Spleen (tissue), 7 donors: ENCODE results near the gene NFKBIL1.

Source experiments
- POLR2A ChIP-seq, 3 donors: fragments of 450-650 bp; IDR thresholded peaks; one replicate each; pipeline ENCODE4 v1.5.1; 2017; ENCODE audit warnings: antibody characterized with exemption in 3 of 3, mild to moderate bottlenecking in 1 of 3
- TF ChIP-seq, protein P1 (sequence below), 11 experiments: fragments of 200-600 bp in 7 of 11; fragments of 450-650 bp in 4 of 11; sonication (generic) in 4 of 11; IDR thresholded peaks in 8 of 11; conservative IDR thresholded peaks in 3 of 11; 1 replicate in 7 of 11; 2 replicates in 4 of 11; pipeline versions ENCODE4 v1.4.0 to v1.8.0; 2016 to 2021; ENCODE audit warnings: antibody characterized with exemption in 11 of 11, inconsistent platforms in 4 of 11, mild to moderate bottlenecking in 1 of 11
- donor health status: DM: no; HTN: no; CAD: no; lungs with moderate emphysema.
- donor health status: DM: no; HTN: no; CAD: no.
- donor health status: DM: no; HTN: no; CAD: no.

DNA sequence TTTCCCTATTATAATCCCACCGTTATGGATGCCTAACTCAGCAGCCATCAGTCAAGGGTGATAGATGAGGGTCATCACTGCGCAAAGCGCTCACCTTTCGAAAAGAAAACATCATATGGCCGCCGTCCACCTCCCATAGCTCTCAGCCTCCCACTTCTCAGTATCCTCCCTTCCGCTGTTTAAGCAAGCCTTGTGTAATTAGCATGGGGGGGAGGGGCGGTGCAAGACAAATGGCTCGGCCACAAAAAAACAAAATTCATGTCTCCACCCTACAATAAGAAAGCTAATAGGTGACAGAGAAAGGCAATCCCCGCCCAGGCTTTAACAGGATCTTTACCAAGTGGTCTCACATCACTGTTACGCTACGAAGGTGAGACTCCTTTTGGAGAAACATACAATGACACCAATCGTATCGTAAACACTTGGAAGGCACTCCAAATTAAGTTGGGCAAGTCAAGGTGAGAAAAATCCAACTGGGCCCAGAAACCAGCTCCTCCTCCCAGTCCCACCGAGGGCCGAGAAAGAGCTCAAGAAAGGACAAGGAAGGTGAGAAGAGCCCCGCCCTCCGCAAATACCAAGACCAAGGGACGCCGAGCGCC is 6.2 kb upstream of the NFKBIL1 start:
- TF ChIP-seq, protein P1, sequence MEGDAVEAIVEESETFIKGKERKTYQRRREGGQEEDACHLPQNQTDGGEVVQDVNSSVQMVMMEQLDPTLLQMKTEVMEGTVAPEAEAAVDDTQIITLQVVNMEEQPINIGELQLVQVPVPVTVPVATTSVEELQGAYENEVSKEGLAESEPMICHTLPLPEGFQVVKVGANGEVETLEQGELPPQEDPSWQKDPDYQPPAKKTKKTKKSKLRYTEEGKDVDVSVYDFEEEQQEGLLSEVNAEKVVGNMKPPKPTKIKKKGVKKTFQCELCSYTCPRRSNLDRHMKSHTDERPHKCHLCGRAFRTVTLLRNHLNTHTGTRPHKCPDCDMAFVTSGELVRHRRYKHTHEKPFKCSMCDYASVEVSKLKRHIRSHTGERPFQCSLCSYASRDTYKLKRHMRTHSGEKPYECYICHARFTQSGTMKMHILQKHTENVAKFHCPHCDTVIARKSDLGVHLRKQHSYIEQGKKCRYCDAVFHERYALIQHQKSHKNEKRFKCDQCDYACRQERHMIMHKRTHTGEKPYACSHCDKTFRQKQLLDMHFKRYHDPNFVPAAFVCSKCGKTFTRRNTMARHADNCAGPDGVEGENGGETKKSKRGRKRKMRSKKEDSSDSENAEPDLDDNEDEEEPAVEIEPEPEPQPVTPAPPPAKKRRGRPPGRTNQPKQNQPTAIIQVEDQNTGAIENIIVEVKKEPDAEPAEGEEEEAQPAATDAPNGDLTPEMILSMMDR (IDR thresholded peaks at IDR 0.05 in 8 of 11, conservative IDR thresholded peaks at IDR 0.05 in 3 of 11) = no peak
- no peak for TF ChIP-seq POLR2A (IDR thresholded peaks at IDR 0.05)
